CD14-positive monocyte (primary cell): ENCODE measurements around the gene PON2. TPM values are rescaled to one million over a fixed set of nuclear protein-coding genes. Genes with fewer than 3 reads are reported as not detected.

ENCODE experiments used
- DNase-seq, 3 donors: peaks; one replicate each; pipeline ENCODE4 v3.0.0-alpha.2; 2011 to 2022
- H2AFZ ChIP-seq: 2 replicates; pipeline ENCODE4 v1.6.0; 2012; ENCODE audit warnings: mild to moderate bottlenecking, low read depth, low read length, inconsistent platforms; ENCODE audit not compliant: insufficient read depth, poor library complexity, severe bottlenecking
- H3K27ac ChIP-seq, 2 donors: 1 replicate in 1 of 2; 2 replicates in 1 of 2; pipeline ENCODE4 v1.5.1; 2012 to 2013; ENCODE audit warnings: low read length in 2 of 2, control low read depth in 1 of 2, inconsistent platforms in 1 of 2, low read depth in 1 of 2, mild to moderate bottlenecking in 1 of 2
- H3K27me3 ChIP-seq, 2 donors: one replicate each; pipeline versions ENCODE4 v1.6.0 to v1.6.1; 2011 to 2013; ENCODE audit warnings: low read length in 2 of 2; ENCODE audit not compliant: control insufficient read depth in 2 of 2, insufficient read depth in 2 of 2
- H3K36me3 ChIP-seq, 2 donors: replicated peaks in 1 of 2; 1 replicate in 1 of 2; 2 replicates in 1 of 2; pipeline versions ENCODE4 v1.5.1 to v1.6.1; 2012 to 2013; ENCODE audit warnings: low read length in 2 of 2, control low read depth in 1 of 2, inconsistent platforms in 1 of 2, mild to moderate bottlenecking in 1 of 2; ENCODE audit not compliant: insufficient read depth in 2 of 2, control insufficient read depth in 1 of 2
- H3K4me1 ChIP-seq, 2 donors: 1 replicate in 1 of 2; 2 replicates in 1 of 2; pipeline versions ENCODE4 v1.5.1 to v1.6.1; 2012 to 2013; ENCODE audit warnings: low read length in 2 of 2, control low read depth in 1 of 2, inconsistent platforms in 1 of 2, mild to moderate bottlenecking in 1 of 2, moderate library complexity in 1 of 2; ENCODE audit not compliant: insufficient read depth in 2 of 2, control insufficient read depth in 1 of 2
- H3K4me2 ChIP-seq: replicated peaks from 2 replicates; pipeline ENCODE3; 2012; ENCODE audit warnings: low read length, moderate library complexity, mild to moderate bottlenecking; ENCODE audit not compliant: poor library complexity, severe bottlenecking; ENCODE audit errors: extremely low read depth
- H3K4me3 ChIP-seq, 3 experiments: fragments of 200-600 bp in 1 of 3; sonication (generic) in 1 of 3; replicated peaks in 1 of 3; 1 replicate in 2 of 3; 2 replicates in 1 of 3; pipeline ENCODE4 v1.5.1; 2011 to 2013; ENCODE audit warnings: low read length in 3 of 3, mild to moderate bottlenecking in 3 of 3, control low read depth in 2 of 3, low read depth in 2 of 3, inconsistent platforms in 1 of 3, moderate library complexity in 1 of 3
- H3K79me2 ChIP-seq: 2 replicates; pipeline ENCODE4 v1.6.0; 2012; ENCODE audit warnings: mild to moderate bottlenecking, control low read depth, inconsistent platforms, low read length, moderate library complexity; ENCODE audit not compliant: insufficient read depth
- H3K9ac ChIP-seq: 2 replicates; pipeline ENCODE4 v1.6.0; 2017; ENCODE audit warnings: low read length, mild to moderate bottlenecking; ENCODE audit not compliant: insufficient read depth, poor library complexity, severe bottlenecking
- H3K9me3 ChIP-seq, 2 donors: replicated peaks in 1 of 2; 1 replicate in 1 of 2; 2 replicates in 1 of 2; pipeline versions ENCODE4 v1.5.1 to v1.6.1; 2012 to 2013; ENCODE audit warnings: low read length in 2 of 2, control low read depth in 1 of 2; ENCODE audit not compliant: control insufficient read depth in 1 of 2, insufficient read depth in 1 of 2
- H4K20me1 ChIP-seq: 2 replicates; pipeline ENCODE4 v1.6.0; 2012; ENCODE audit warnings: mild to moderate bottlenecking, low read length, control low read depth, moderate library complexity; ENCODE audit not compliant: insufficient read depth
- H3K27ac Mint-ChIP-seq, 7 donors: one replicate each; pipeline ENCODE4 v1.8.0; 2020; ENCODE audit warnings: mild to moderate bottlenecking in 7 of 7, mixed read lengths in 7 of 7, moderate library complexity in 6 of 7, inconsistent platforms in 2 of 7
- H3K27me3 Mint-ChIP-seq, 3 donors: one replicate each; pipeline ENCODE4 v1.8.0; 2021 to 2022; ENCODE audit warnings: low read depth in 3 of 3, mild to moderate bottlenecking in 3 of 3, mixed read lengths in 3 of 3, moderate library complexity in 3 of 3, inconsistent platforms in 1 of 3
- H3K36me3 Mint-ChIP-seq, 2 donors: one replicate each; pipeline ENCODE4 v1.8.0; 2020; ENCODE audit warnings: mixed read lengths in 2 of 2, inconsistent platforms in 1 of 2, mild to moderate bottlenecking in 1 of 2
- H3K4me1 Mint-ChIP-seq: one replicate; pipeline ENCODE4 v1.8.0; 2020; ENCODE audit warnings: mild to moderate bottlenecking, mixed read lengths
- H3K4me3 Mint-ChIP-seq, 2 donors: one replicate each; pipeline ENCODE4 v1.8.0; 2020; ENCODE audit warnings: mild to moderate bottlenecking in 2 of 2, mixed read lengths in 2 of 2, moderate library complexity in 1 of 2
- H3K9me3 Mint-ChIP-seq, 7 donors: one replicate each; pipeline ENCODE4 v1.8.0; 2020 to 2022; ENCODE audit warnings: mixed read lengths in 7 of 7, mild to moderate bottlenecking in 6 of 7, moderate library complexity in 6 of 7, inconsistent platforms in 2 of 7
- WGBS: methylation state at CpG from one replicate; pipeline ENCODE4 v1.1.5; 2013; ENCODE audit warnings: missing lambda C conversion rate; ENCODE audit not compliant: insufficient coverage; 5-methylcytosine and 5-hydroxymethylcytosine counted together
- intact Hi-C, 2 donors: fragments of 100-400 bp; cut with micrococcal nuclease; formaldehyde crosslinking; loops; one replicate each; pipeline versions ENCODE4 v1.15.0 to v1.15.1; 2023
- polyA plus RNA-seq, 3 donors: library from polyadenylated mRNA; depleted of rRNA in 1 of 3; unstranded in 2 of 3; stranded (reverse) in 1 of 3; fragments of 300-500 nt in 2 of 3; fragments of >200 nt in 1 of 3; fragmentation: Illumina TruSeq in 2 of 3; gene quantifications; 1 replicate in 2 of 3; 2 replicates in 1 of 3; pipeline ENCODE4 v1.2.3, GENCODE V29; 2012 to 2021
- TF ChIP-seq, protein P1 (sequence below): fragments of 200-600 bp; IDR thresholded peaks from one replicate; pipeline ENCODE4 v1.8.0; 2022; ENCODE audit warnings: antibody characterized with exemption, mild to moderate bottlenecking

Gene PON2
- polyA plus RNA-seq, 3 donors, result 11.5 to 14.7 (median 14.4) TPM

DNA sequence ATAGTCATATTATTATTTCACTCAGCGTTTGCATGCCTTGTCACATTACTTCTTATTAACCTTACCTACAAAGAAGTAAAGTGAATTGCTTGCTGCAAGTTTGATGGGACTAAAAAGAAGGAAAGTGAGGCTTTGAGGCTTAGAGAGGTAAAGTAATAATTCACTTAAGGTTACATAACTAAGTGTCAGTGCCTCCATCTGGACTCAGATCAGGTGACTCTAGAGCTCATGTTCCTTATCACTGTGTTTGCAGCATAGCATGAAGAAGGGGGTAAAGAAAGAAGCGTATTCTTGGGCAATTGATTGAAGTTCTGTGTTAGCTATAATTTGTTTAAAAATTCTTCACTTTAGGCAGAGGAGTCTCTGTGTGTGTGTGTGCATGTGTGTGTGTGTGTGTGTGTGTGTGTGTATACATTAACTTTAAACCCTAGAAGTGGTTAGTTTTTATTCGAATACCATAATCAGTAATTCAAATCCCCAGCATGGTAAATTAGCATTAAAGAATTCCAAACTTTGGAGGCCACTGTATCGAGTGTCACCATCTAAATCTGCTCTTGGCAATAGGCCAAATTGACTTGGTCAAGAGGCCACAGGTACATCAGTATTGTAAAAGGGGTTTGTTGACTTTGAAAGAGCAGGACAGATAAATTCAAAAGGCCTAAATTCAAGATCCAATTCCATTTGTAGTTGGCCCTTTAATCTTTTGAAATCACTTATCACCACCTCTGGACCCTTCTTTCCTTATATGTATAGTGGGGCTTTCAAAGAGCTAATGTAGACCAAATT lies 36.5 kb downstream of the PON2 start:
- intact Hi-C loops, result no loop called here
- peaks cover 0 to 10% of the 10 kb centered on the region in 2 donors for H3K4me1 ChIP-seq
- DNase-seq, result no peak
- Mint-ChIP-seq H3K4me1 (peaks cover 14% of the 10 kb centered on the region), H3K36me3 (peaks cover 0 to 2% of the 10 kb centered on the region in 2 donors), H3K4me3 (no peak overlapping the region), H3K9me3 (peaks cover 0 to 5% (median 2%) of the 10 kb centered on the region in 7 donors), H3K27me3 (peaks cover 23 to 35% (median 29%) of the 10 kb centered on the region in 3 donors), H3K27ac (no peak overlapping the region)
- H3K9ac ChIP-seq, result no peak overlapping the region
- no peak overlapping the region for H2AFZ ChIP-seq
- TF ChIP-seq, protein P1, sequence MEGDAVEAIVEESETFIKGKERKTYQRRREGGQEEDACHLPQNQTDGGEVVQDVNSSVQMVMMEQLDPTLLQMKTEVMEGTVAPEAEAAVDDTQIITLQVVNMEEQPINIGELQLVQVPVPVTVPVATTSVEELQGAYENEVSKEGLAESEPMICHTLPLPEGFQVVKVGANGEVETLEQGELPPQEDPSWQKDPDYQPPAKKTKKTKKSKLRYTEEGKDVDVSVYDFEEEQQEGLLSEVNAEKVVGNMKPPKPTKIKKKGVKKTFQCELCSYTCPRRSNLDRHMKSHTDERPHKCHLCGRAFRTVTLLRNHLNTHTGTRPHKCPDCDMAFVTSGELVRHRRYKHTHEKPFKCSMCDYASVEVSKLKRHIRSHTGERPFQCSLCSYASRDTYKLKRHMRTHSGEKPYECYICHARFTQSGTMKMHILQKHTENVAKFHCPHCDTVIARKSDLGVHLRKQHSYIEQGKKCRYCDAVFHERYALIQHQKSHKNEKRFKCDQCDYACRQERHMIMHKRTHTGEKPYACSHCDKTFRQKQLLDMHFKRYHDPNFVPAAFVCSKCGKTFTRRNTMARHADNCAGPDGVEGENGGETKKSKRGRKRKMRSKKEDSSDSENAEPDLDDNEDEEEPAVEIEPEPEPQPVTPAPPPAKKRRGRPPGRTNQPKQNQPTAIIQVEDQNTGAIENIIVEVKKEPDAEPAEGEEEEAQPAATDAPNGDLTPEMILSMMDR, result no peak
- H3K27ac ChIP-seq, result no peak overlapping the region
- H4K20me1 ChIP-seq, result no peaks in the 10 kb centered on the region
- WGBS, result no CpG with 5 or more reads among the region's 4 CpGs
- H3K36me3 ChIP-seq, result no peaks in the 10 kb centered on the region
- H3K4me3 ChIP-seq, result no peak overlapping the region
- no peak overlapping the region for H3K4me2 ChIP-seq
- H3K9me3 ChIP-seq, result peaks cover 0 to 4% of the 10 kb centered on the region in 2 donors
- H3K79me2 ChIP-seq, result no peaks in the 10 kb centered on the region
- peaks cover 16 to 24% of the 10 kb centered on the region in 2 donors for H3K27me3 ChIP-seq

DNA sequence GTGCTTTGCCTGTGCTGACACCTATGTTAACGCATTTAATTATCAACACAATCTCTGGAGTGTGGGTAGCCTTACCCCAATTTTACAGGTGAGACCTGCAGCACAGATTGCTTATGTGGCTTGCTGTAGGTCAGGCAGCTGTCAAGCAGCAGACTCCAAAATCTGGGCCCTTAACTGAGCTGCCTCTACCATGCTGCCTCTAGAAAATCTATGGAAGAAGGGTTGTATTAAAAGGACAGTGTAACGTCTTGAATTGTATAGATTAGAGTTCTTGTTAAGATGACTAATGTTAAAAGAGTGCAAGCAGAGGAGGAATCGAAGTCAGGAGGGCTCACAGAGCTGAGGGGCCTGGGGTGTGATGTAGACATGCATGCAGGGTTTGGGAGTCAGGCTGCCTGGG lies 37.4 kb downstream of the PON2 start:
- Mint-ChIP-seq H3K4me3 (no peak overlapping the region), H3K27ac (no peak overlapping the region), H3K9me3 (peaks cover 0 to 6% (median 2%) of the 10 kb centered on the region in 7 donors), H3K27me3 (peaks cover 23 to 37% (median 30%) of the 10 kb centered on the region in 3 donors), H3K36me3 (no peaks in the 10 kb centered on the region), H3K4me1 (peaks cover 14% of the 10 kb centered on the region)
- no peak overlapping the region for H3K4me3 ChIP-seq
- intact Hi-C loops, result no loop called here
- peaks cover 16 to 24% of the 10 kb centered on the region in 2 donors for H3K27me3 ChIP-seq
- H3K79me2 ChIP-seq, result no peaks in the 10 kb centered on the region
- WGBS, result 100% methylated on average over 2 of the region's 3 CpGs
- no peak overlapping the region for H3K27ac ChIP-seq
- H3K4me1 ChIP-seq, result peaks cover 0 to 10% of the 10 kb centered on the region in 2 donors
- no peak overlapping the region for H2AFZ ChIP-seq
- no peaks in the 10 kb centered on the region for H4K20me1 ChIP-seq
- no peak overlapping the region for H3K4me2 ChIP-seq
- no peaks in the 10 kb centered on the region for H3K36me3 ChIP-seq
- no peak overlapping the region for H3K9ac ChIP-seq
- TF ChIP-seq, protein P1, result no peak
- DNase-seq, result no peak
- peaks cover 0 to 4% of the 10 kb centered on the region in 2 donors for H3K9me3 ChIP-seq
